Stimulated activated memory B cell treated with anti-CD40 and anti-IgM and Interleukin-4, amounts not matched to agents 10 μg/mL and 1 μg/mL and 100 μg/mL, for 72 hours (primary cell): Measurements from ENCODE around the gene AHI1.
A peak's percentile ranks its signal among the peaks of the same experiment; 100 is the strongest.

Experiments used
- ATAC-seq: fragments of 150-1000 bp; cut with Tn5 transposase; 2 replicates; pipeline ENCODE4 v1.10.0; 2021
- H3K27ac Mint-ChIP-seq: one replicate; pipeline ENCODE4 v1.8.0; 2022; ENCODE audit warnings: mild to moderate bottlenecking, mixed read lengths
- H3K27me3 Mint-ChIP-seq: one replicate; pipeline ENCODE4 v1.8.0; 2022; ENCODE audit warnings: mixed read lengths
- H3K36me3 Mint-ChIP-seq: one replicate; pipeline ENCODE4 v1.8.0; 2022; ENCODE audit warnings: mixed read lengths
- H3K4me1 Mint-ChIP-seq: one replicate; pipeline ENCODE4 v1.8.0; 2022; ENCODE audit warnings: mixed read lengths
- H3K4me3 Mint-ChIP-seq: one replicate; pipeline ENCODE4 v1.8.0; 2022; ENCODE audit warnings: mild to moderate bottlenecking, moderate library complexity, mixed read lengths
- H3K9me3 Mint-ChIP-seq: one replicate; pipeline ENCODE4 v1.8.0; 2022; ENCODE audit warnings: mixed read lengths

Gene AHI1

GRCh38 chr6:135270676-135271536 lies 226.6 kb downstream of the AHI1 start:
- Mint-ChIP-seq H3K9me3 (no peaks in the 10 kb centered on the region), H3K36me3 (no peaks in the 10 kb centered on the region), H3K27me3 (peaks cover 28% of the 10 kb centered on the region), H3K27ac (no peak overlapping the region), H3K4me1 (peaks cover 6% of the 10 kb centered on the region), H3K4me3 (no peak overlapping the region)
- no peak for ATAC-seq

DNA sequence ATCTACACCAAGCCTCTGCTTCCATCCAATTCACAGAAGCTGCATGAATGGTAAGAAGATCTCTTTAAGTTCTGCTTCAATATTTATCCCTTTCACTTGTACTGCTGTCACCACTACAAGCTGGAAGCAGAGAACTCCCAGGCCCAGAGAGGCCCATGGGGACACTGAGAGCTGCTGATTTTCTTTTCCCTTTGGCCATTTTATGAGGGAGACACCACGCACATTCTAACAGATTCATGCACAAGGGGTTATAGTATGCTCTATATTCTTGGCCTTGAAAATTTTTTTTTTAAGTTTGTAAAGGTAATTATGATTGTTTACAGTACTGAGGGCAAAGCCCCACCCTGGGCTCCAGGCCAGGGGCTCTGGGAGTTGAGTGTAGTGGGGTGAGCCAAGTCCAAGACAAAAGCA lies 228.1 kb downstream of the AHI1 start:
- no peak for ATAC-seq
- no peaks in the 10 kb centered on the region for H3K9me3 Mint-ChIP-seq
- H3K4me1 Mint-ChIP-seq: peaks cover under 1% of the 10 kb centered on the region
- no peak overlapping the region for H3K4me3 Mint-ChIP-seq
- H3K27ac Mint-ChIP-seq: no peak overlapping the region
- no peaks in the 10 kb centered on the region for H3K36me3 Mint-ChIP-seq
- H3K27me3 Mint-ChIP-seq: peaks cover 14% of the 10 kb centered on the region

DNA sequence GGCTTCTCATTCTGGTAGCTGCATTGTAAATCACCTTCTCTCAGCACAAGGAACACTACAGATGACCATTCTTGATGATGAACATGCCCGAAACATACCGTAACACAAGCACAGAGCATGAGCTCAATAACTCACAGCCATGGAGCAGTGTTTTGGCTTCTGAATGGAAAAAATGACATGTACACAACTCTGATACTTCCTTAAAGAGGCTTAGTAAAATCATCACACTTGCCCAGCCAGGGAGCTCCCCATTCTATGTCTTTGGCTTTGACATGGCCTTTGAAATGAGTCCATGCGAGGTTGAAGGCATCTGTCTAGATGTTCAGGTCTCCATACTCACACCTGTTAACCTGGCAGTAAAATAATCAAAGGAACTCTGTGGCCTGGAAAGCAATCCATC lies 228.8 kb downstream of the AHI1 start:
- peak; percentile 46 for ATAC-seq
- peaks cover 12% of the 10 kb centered on the region for H3K27me3 Mint-ChIP-seq
- H3K9me3 Mint-ChIP-seq: no peaks in the 10 kb centered on the region
- H3K4me1 Mint-ChIP-seq: no peaks in the 10 kb centered on the region
- no peak overlapping the region for H3K4me3 Mint-ChIP-seq
- H3K27ac Mint-ChIP-seq: no peak overlapping the region
- no peaks in the 10 kb centered on the region for H3K36me3 Mint-ChIP-seq

DNA sequence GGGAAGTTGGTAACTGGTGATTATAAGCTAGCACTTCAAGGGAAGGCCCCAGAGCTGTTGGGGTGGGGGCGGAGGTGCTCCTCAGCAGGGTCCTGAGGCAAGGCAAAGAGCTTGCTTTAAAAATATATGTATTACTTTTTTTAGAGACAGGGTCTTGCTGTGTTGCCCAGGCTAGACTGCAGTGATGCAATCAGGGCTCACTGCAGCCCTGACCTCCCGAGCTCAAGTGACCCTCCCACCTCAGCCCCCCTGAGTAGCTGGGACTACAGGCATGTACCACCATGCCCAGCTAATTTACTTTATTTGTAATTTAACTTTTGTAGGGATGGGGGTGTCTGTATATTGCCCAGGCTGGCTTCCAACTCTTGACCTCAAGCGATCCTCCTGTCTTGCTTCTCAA lies 229.3 kb downstream of the AHI1 start:
- Mint-ChIP-seq H3K36me3 (no peaks in the 10 kb centered on the region), H3K27me3 (peaks cover 12% of the 10 kb centered on the region), H3K4me1 (no peaks in the 10 kb centered on the region), H3K27ac (no peak overlapping the region), H3K9me3 (no peaks in the 10 kb centered on the region), H3K4me3 (no peak overlapping the region)
- no peak for ATAC-seq

DNA sequence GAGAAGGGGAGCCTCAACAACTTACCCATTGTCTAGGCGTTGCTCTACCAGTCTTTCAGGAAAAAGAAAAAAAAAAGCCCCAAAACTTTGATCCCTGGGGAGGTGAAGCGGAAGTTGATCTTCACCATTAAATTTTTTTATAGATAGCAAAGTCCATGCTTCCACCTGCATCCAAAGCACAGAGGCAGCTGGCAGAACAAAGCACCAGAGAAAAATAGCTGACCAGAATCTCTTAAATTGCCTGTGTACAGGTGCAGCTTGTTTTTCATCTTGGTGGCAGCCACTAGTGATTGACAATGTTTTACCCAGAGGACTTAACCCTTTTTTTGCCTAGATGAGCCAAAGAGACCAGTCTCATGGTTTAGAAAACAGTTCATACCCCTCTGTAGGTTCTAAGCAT lies 230.5 kb downstream of the AHI1 start:
- Mint-ChIP-seq H3K9me3 (no peaks in the 10 kb centered on the region), H3K36me3 (no peaks in the 10 kb centered on the region), H3K27me3 (peaks cover 12% of the 10 kb centered on the region), H3K27ac (no peak overlapping the region), H3K4me1 (no peaks in the 10 kb centered on the region), H3K4me3 (no peak overlapping the region)
- no peak for ATAC-seq

DNA sequence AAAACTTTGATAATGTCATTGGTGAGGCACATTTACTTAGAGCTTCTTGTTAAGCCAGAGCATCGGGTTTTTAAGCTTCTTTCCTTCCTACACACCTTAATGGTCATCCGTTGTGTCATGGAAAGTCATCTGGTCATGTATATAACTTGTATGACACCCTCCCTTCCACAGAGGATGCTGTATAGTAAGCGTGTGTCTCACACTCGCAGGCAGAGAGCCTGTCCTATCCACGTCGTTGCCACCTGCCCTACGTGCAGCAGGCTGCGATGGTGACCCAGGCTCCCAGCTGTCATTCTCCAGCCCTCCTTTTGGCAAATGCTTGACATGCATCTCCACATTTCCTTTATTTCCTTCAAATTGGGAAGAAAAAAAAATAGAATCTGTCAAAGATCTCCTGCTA lies 230.9 kb downstream of the AHI1 start:
- Mint-ChIP-seq H3K27ac (no peak overlapping the region), H3K27me3 (peaks cover 11% of the 10 kb centered on the region), H3K9me3 (no peaks in the 10 kb centered on the region), H3K36me3 (no peaks in the 10 kb centered on the region), H3K4me1 (no peaks in the 10 kb centered on the region), H3K4me3 (no peak overlapping the region)
- no peak for ATAC-seq

DNA sequence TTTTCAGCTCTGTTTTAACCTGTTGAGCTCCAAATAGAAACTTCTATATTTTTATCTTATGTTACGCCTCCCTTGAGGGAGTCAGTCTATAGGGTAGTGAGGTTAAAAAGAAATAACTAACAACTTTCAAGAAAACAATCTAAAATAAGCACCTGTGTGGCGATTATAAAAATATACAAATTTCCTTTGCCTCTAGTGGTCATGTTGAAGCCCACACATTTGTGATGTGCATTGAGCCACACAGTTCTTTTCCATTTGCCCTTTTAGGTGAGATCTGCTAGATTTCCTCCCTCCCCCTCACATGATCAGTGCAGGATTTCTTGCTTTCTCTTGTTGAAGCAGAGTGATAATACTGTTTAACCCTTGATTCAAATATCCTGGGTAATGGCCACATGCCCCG lies 232.3 kb downstream of the AHI1 start:
- Mint-ChIP-seq H3K9me3 (no peaks in the 10 kb centered on the region), H3K27ac (no peak overlapping the region), H3K4me3 (no peak overlapping the region), H3K27me3 (no peaks in the 10 kb centered on the region), H3K36me3 (no peaks in the 10 kb centered on the region), H3K4me1 (no peaks in the 10 kb centered on the region)
- ATAC-seq: peak; percentile 19

- H3K36me3 Mint-ChIP-seq: no peaks in the 10 kb centered on the region
These were observed 235.4 kb downstream of the AHI1 start for GRCh38 chr6:135261872-135262725.

GRCh38 chr6:135260612-135261011 lies 236.9 kb downstream of the AHI1 start:
- no peak overlapping the region for H3K4me3 Mint-ChIP-seq
- H3K4me1 Mint-ChIP-seq: no peaks in the 10 kb centered on the region
- no peak for ATAC-seq
- no peaks in the 10 kb centered on the region for H3K9me3 Mint-ChIP-seq
- H3K27me3 Mint-ChIP-seq: peaks cover 7% of the 10 kb centered on the region
- H3K27ac Mint-ChIP-seq: no peak overlapping the region
- H3K36me3 Mint-ChIP-seq: no peaks in the 10 kb centered on the region

More at GRCh38 chr6:135261872-135262725, 235.4 kb downstream of the AHI1 start:
- Mint-ChIP-seq H3K27me3 (no peaks in the 10 kb centered on the region), H3K4me3 (no peak overlapping the region), H3K27ac (no peak overlapping the region), H3K9me3 (no peaks in the 10 kb centered on the region), H3K4me1 (no peaks in the 10 kb centered on the region)
- no peak for ATAC-seq

GRCh38 chr6:135258970-135259369 lies 238.6 kb downstream of the AHI1 start:
- no peaks in the 10 kb centered on the region for H3K4me1 Mint-ChIP-seq
- no peaks in the 10 kb centered on the region for H3K36me3 Mint-ChIP-seq
- ATAC-seq: no peak
- peaks cover 9% of the 10 kb centered on the region for H3K27me3 Mint-ChIP-seq
- H3K27ac Mint-ChIP-seq: no peak overlapping the region
- H3K4me3 Mint-ChIP-seq: no peak overlapping the region
- H3K9me3 Mint-ChIP-seq: no peaks in the 10 kb centered on the region

DNA sequence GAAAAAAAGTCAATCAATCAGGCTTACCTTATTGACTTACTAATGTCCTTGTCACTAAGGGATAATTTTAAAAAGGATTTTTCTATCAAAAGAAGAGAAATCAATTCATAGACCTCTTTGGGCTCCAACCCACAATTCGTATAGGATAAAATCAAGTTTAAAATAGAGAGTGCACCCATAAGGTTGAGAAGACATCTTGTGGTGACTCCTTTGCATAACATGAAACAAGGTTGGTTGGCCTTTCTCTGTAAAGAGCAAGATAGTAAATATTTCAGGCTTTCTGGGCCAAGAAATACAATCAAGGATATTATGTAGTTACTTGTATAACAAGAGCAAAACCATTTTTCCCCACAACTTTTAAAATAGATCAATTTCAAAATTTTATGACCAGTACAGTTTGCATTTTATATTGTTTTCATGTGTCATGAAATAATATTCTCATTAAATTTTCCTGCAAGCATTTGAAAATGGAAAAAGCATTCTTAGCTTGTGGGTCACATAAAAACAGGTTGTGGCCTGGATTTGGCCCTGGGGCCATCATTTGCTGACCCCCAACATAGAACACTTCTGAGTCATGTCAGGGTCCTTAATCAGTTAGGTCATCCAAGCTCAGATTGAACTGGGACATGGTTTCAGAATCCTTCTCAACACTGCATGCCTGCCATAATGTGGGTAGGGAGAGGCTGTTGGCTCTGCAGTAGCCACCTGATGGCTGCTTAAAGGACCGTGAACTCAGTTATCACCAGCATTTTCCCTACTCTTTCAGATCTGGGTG lies 239.7 kb downstream of the AHI1 start:
- H3K27ac Mint-ChIP-seq: no peak overlapping the region

GRCh38 chr6:135256866-135257265 lies 240.7 kb downstream of the AHI1 start:
- Mint-ChIP-seq H3K4me3 (no peak overlapping the region), H3K27ac (no peak overlapping the region), H3K27me3 (peaks cover 9% of the 10 kb centered on the region), H3K4me1 (no peaks in the 10 kb centered on the region), H3K9me3 (no peaks in the 10 kb centered on the region), H3K36me3 (no peaks in the 10 kb centered on the region)
- no peak for ATAC-seq

More for the DNA sequence above, 239.7 kb downstream of the AHI1 start:
- Mint-ChIP-seq H3K9me3 (no peaks in the 10 kb centered on the region), H3K27me3 (peaks cover 9% of the 10 kb centered on the region), H3K4me3 (no peak overlapping the region), H3K36me3 (no peaks in the 10 kb centered on the region), H3K4me1 (no peaks in the 10 kb centered on the region)
- no peak for ATAC-seq

GRCh38 chr6:135254471-135254870 lies 243.1 kb downstream of the AHI1 start:
- H3K36me3 Mint-ChIP-seq: no peaks in the 10 kb centered on the region
- H3K9me3 Mint-ChIP-seq: no peaks in the 10 kb centered on the region
- no peak for ATAC-seq
- H3K4me3 Mint-ChIP-seq: no peak overlapping the region
- no peak overlapping the region for H3K27ac Mint-ChIP-seq
- peaks cover 12% of the 10 kb centered on the region for H3K4me1 Mint-ChIP-seq
- H3K27me3 Mint-ChIP-seq: peaks cover 9% of the 10 kb centered on the region

DNA sequence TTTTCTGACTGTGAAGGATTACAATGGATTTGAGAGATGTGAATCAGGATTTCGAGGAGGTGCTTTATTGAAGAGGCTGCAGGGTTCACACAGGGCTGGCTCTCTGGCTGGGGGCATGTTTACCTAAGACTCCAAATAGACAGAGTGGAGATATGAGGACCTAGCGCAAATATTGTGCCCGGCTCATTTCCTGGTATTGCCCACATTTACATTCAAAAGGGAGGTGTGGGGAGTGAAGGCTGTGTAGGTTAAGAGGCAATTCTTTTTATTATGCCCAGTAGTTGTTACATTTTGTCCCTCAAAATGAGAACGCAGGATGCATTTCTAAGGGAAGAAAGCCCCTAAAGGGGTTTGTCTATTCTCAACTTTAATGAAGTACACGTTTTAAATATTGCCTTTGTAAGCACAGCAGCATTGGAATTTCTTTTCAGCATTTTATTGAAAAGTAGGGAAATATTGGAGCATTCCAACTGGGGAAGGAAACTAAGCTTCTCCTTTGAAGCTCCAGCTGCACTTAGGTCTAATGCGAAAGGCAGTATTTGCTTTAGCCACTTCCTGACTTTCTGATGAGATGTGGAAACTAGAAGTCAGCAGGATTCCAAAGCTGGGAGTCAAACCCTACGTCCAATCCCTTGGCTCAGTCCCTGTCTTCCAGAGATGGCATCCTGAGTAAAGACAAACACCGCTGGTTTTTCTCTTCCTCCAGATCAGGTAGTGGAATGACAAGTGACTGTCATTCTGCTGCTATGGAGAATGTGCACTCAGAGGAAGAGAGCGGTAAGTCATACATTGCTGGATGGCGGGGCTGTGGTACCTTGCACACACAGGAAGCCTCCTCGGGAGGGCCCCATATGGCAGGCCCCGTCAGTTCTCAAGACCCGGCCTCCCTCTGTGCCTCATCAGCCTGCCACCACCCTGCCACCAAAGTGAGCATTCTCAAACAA lies 245.8 kb downstream of the AHI1 start:
- no peak overlapping the region for H3K27ac Mint-ChIP-seq
- no peak for ATAC-seq

More for the DNA sequence above, 245.8 kb downstream of the AHI1 start:
- Mint-ChIP-seq H3K9me3 (no peaks in the 10 kb centered on the region), H3K27me3 (peaks cover 9% of the 10 kb centered on the region), H3K36me3 (no peaks in the 10 kb centered on the region), H3K4me1 (peaks cover 14% of the 10 kb centered on the region), H3K4me3 (no peak overlapping the region)
